Measurements from ENCODE around the gene PARL. TPM values are rescaled to one million over a fixed set of nuclear protein-coding genes. Genes with fewer than 3 reads are reported as not detected.

PARL gene
- total and polyA plus RNA-seq, 8 donors = 39.6 to 58.3 (median 50.3) TPM

DNA sequence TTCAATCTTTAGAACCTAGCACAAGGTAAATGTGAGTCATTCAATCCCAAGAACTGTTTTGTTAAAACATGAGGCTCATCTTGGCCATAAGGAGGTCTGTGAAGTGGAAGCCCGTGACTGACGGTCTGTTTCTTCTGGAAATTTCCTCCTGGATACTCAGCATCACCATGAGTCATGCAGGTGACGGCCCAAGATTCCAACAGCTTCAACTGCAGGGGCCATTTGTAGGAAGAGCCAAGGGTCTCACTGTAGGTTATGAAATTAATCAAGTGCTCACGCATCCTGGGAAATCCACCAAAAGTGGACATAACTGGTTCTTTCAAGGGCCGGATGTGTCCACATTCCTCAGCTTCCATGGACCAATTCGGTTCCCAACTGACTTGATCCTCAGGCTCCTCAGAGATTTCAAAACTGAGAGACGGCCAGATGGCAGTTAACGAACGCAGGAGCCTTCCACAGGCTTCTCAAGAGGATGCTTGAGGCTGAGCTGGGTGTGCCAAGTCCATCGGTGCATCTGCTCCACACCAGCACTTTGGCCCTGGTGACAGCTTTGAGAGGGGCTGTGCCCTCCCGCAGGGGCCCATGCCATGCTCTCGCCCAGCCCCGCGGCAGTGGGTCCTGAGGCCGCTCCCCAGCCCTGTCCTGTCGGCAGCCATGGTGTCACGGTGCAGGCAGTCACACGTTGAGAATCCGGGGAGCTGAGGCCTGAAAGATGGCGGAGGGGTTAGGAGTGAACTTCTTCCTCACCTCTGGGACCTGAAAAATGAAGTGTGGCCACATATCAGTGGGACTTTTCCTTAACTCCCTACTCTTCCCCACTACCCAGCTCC, 67.8 kb downstream of the PARL start:
- intact Hi-C loops (cut with DNase I) = no loop called here
- no peaks in the 10 kb centered on the region for H3K27me3 ChIP-seq
- H3K27ac ChIP-seq = no peak overlapping the region
- peaks cover 0 to 35% of the 10 kb centered on the region in 2 donors for H3K36me3 ChIP-seq
- no peak overlapping the region for H3K4me3 ChIP-seq
- H3K4me1 ChIP-seq = no peaks in the 10 kb centered on the region
- TF ChIP-seq, protein P1, sequence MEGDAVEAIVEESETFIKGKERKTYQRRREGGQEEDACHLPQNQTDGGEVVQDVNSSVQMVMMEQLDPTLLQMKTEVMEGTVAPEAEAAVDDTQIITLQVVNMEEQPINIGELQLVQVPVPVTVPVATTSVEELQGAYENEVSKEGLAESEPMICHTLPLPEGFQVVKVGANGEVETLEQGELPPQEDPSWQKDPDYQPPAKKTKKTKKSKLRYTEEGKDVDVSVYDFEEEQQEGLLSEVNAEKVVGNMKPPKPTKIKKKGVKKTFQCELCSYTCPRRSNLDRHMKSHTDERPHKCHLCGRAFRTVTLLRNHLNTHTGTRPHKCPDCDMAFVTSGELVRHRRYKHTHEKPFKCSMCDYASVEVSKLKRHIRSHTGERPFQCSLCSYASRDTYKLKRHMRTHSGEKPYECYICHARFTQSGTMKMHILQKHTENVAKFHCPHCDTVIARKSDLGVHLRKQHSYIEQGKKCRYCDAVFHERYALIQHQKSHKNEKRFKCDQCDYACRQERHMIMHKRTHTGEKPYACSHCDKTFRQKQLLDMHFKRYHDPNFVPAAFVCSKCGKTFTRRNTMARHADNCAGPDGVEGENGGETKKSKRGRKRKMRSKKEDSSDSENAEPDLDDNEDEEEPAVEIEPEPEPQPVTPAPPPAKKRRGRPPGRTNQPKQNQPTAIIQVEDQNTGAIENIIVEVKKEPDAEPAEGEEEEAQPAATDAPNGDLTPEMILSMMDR (IDR thresholded peaks at IDR 0.05) = no peak
- DNase-seq = no peak
- no peaks in the 10 kb centered on the region for H3K9me3 ChIP-seq
- no peak for ATAC-seq

DNA sequence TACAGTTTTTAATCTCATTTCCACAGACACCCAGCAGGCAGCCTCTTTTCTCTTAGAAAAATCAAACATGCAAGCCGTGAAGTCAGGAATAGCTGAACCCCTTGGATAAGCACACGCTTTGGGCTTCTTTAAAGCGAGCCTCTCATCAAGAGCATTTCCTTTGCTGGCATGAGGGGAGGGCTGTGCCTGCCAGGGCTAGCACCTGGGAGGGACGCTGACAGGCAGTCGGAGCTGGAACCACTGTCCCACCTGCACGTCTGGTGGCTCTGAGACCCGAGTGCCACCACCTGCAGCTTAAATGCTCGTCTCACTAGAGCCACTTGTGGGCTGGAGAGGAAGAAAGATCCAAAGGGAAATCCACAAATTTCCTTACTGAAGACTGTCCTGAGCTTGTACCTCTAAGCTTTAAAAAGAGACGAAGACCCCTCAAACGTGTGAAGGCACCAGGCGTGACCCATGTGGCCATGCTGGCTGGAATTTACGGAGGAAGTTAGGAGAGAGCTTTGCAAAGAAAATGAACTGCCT, 68.7 kb downstream of the PARL start:
- intact Hi-C loops (cut with DNase I) = no loop called here
- TF ChIP-seq, protein P1 (IDR thresholded peaks at IDR 0.05) = no peak
- no peak overlapping the region for H3K4me3 ChIP-seq
- H3K4me1 ChIP-seq = no peaks in the 10 kb centered on the region
- H3K27me3 ChIP-seq = no peaks in the 10 kb centered on the region
- H3K27ac ChIP-seq = no peak overlapping the region
- H3K9me3 ChIP-seq = no peaks in the 10 kb centered on the region
- DNase-seq (no peak), ATAC-seq (no peak)
- peaks cover 0 to 44% of the 10 kb centered on the region in 2 donors for H3K36me3 ChIP-seq

DNA sequence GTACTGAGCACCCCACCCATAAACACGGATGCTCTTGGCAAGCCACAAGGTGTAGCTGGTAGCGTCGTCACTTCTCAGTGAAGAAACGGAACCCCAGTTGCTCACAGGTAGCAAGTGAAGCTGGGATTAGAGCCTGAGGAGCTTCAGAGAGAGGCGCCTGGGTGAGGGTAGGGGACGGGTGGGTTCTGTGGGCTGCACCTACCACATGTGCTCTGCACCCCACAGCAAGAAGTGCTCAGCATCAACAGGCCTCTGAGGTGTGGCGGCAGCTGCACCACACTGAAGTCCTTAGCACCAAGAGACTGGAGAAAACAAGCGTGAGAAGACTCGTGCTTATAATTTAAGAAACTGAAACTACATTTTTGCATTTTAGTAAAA, 69.1 kb downstream of the PARL start:
- ATAC-seq (no peak), DNase-seq (no peak)
- intact Hi-C loops (cut with DNase I) = no loop called here
- Histone ChIP-seq H3K27me3 (no peaks in the 10 kb centered on the region), H3K9me3 (no peaks in the 10 kb centered on the region), H3K4me1 (no peaks in the 10 kb centered on the region), H3K4me3 (no peak overlapping the region), H3K36me3 (peaks cover 0 to 49% of the 10 kb centered on the region in 2 donors), H3K27ac (no peak overlapping the region)
- TF ChIP-seq, protein P1 (IDR thresholded peaks at IDR 0.05) = no peak

- ATAC-seq (no peak), DNase-seq (no peak)
- intact Hi-C loops (cut with DNase I) = no loop called here
These were observed 70.4 kb downstream of the PARL start for GRCh38 chr3:183814240-183814639.

More at GRCh38 chr3:183814240-183814639, 70.4 kb downstream of the PARL start:
- no peak overlapping the region for H3K4me3 ChIP-seq
- H3K27ac ChIP-seq = no peak overlapping the region
- no peaks in the 10 kb centered on the region for H3K9me3 ChIP-seq
- TF ChIP-seq, protein P1 (IDR thresholded peaks at IDR 0.05) = no peak
- H3K4me1 ChIP-seq = no peaks in the 10 kb centered on the region
- H3K36me3 ChIP-seq = peaks cover 0 to 62% of the 10 kb centered on the region in 2 donors
- no peaks in the 10 kb centered on the region for H3K27me3 ChIP-seq

Data from left lung (tissue), 10 donors.